Mucosa of stomach (tissue), 1 donor: ENCODE measurements around the gene ANAPC15.

Experiments
- H3K27me3 ChIP-seq: one replicate; pipeline ENCODE4 v1.7.0; 2013; ENCODE audit warnings: mild to moderate bottlenecking, low read length; ENCODE audit not compliant: control insufficient read depth, insufficient read depth
- H3K36me3 ChIP-seq: one replicate; pipeline ENCODE4 v1.7.0; 2013; ENCODE audit warnings: low read length; ENCODE audit not compliant: control insufficient read depth, insufficient read depth
- H3K4me1 ChIP-seq: one replicate; pipeline ENCODE4 v1.7.0; 2013; ENCODE audit warnings: mild to moderate bottlenecking, low read length; ENCODE audit not compliant: control insufficient read depth, insufficient read depth
- H3K4me3 ChIP-seq: one replicate; pipeline ENCODE4 v1.7.0; 2013; ENCODE audit warnings: low read length
- H3K9ac ChIP-seq: one replicate; pipeline ENCODE4 v1.7.0; 2013; ENCODE audit warnings: mild to moderate bottlenecking, low read length, moderate library complexity
- H3K9me3 ChIP-seq: one replicate; pipeline ENCODE4 v1.7.0; 2013; ENCODE audit warnings: mild to moderate bottlenecking, low read length, moderate library complexity; ENCODE audit not compliant: control insufficient read depth
- donor health status: Pancreatic carcinoma.

ANAPC15 gene

DNA sequence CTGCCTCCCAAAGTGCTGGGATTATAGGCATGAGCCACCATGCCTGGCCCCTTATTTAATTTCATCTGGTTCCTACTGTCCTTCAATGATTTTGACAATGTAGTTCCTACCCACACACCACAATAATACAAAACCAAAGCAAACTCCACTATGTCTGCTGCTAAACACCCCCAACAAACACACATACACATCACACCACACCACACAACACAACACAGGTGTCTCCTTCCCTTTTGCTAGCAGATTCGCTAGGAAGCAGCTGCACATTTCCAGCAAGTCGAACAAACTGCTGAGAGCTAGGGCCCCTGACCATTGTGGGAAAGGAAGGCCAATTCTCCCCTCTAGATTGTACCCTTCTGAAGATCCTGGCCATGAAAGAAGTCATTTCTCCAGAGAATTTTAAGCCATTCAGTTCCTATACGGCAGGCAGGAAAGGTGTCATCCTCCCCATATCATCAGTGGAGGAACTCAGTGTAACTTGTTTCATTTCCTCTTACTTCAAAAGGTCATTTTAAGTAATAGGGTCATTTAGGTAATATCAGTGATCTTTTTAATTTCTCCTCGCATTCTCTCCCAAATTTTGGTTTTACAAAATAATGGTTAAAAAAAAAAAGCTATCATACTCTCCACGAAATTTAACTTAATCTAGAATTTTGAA is 50.6 kb downstream of the ANAPC15 start:
- Histone ChIP-seq H3K9me3 (no peaks in the 10 kb centered on the region), H3K27me3 (no peaks in the 10 kb centered on the region), H3K4me1 (peaks cover 6% of the 10 kb centered on the region), H3K9ac (no peak overlapping the region), H3K36me3 (no peaks in the 10 kb centered on the region), H3K4me3 (no peak overlapping the region)
